B cell (primary cell): ENCODE results near the gene PADI4. TPM values are rescaled to one million over a fixed set of nuclear protein-coding genes. Genes with fewer than 3 reads are reported as not detected.

Experiments
- ATAC-seq: fragments of 200-7000 bp; cut with Tn5 transposase; one replicate; pipeline ENCODE4 v1.10.0; 2021; ENCODE audit warnings: low read depth, mild to moderate bottlenecking, moderate number of reproducible peaks, moderate library complexity
- CTCF ChIA-PET: fragments of 350-600 bp; sonication (Branson Sonifier 250); formaldehyde crosslinking; loops from one replicate; lab custom pipeline; 2021; ENCODE audit warnings: antibody characterized with exemption, inconsistent platforms; lab: Charles Lee
- POLR2A ChIA-PET: fragments of 350-600 bp; sonication (Branson Sonifier 250); formaldehyde crosslinking; loops from one replicate; lab custom pipeline; 2021; ENCODE audit warnings: antibody characterized with exemption; lab: Charles Lee
- DNase-seq: peaks from one replicate; pipeline ENCODE4 v3.0.0; 2013
- H2AFZ ChIP-seq: 2 replicates; pipeline ENCODE4 v1.6.1; 2012; ENCODE audit warnings: mild to moderate bottlenecking, low read depth, low read length; ENCODE audit not compliant: insufficient read depth, poor library complexity, severe bottlenecking
- H3K27ac ChIP-seq, 2 donors: 1 replicate in 1 of 2; 2 replicates in 1 of 2; pipeline ENCODE4 v1.5.1; 2012 to 2013; ENCODE audit warnings: low read length in 2 of 2, mild to moderate bottlenecking in 2 of 2, moderate library complexity in 1 of 2
- H3K27me3 ChIP-seq, 4 experiments: fragments of 200-600 bp in 1 of 4; sonication (generic) in 1 of 4; replicated peaks in 1 of 4; 1 replicate in 2 of 4; 2 replicates in 2 of 4; pipeline versions ENCODE4 v1.6.1 to v1.7.0; 2013 to 2016; ENCODE audit warnings: low read length in 3 of 4, mild to moderate bottlenecking in 2 of 4, mixed read lengths in 1 of 4, moderate library complexity in 1 of 4; ENCODE audit not compliant: insufficient read depth in 4 of 4, control insufficient read depth in 3 of 4; ENCODE audit errors: control extremely low read depth in 1 of 4
- H3K36me3 ChIP-seq, 2 experiments: replicated peaks in 1 of 2; 1 replicate in 1 of 2; 2 replicates in 1 of 2; pipeline versions ENCODE4 v1.6.1 to v1.7.1; 2013; ENCODE audit warnings: low read length in 1 of 2; ENCODE audit not compliant: insufficient read depth in 2 of 2, control insufficient read depth in 1 of 2; ENCODE audit errors: control extremely low read depth in 1 of 2, extremely low read depth in 1 of 2
- H3K4me1 ChIP-seq, 2 donors: fragments of 200-600 bp in 1 of 2; sonication (generic) in 1 of 2; 1 replicate in 1 of 2; 2 replicates in 1 of 2; pipeline versions ENCODE4 v1.5.1 to v1.6.1; 2013 to 2017; ENCODE audit warnings: low read length in 2 of 2; ENCODE audit not compliant: control insufficient read depth in 2 of 2, insufficient read depth in 2 of 2
- H3K4me2 ChIP-seq: replicated peaks from 2 replicates; pipeline ENCODE3; 2012; ENCODE audit warnings: mild to moderate bottlenecking, low read depth, low read length; ENCODE audit not compliant: poor library complexity, severe bottlenecking
- H3K4me3 ChIP-seq, 5 experiments: fragments of 200-600 bp in 1 of 5; sonication (generic) in 1 of 5; 1 replicate in 3 of 5; 2 replicates in 2 of 5; pipeline versions ENCODE4 v1.5.1 to v1.7.0; 2011 to 2016; ENCODE audit warnings: low read length in 4 of 5, mild to moderate bottlenecking in 4 of 5, low read depth in 2 of 5, control low read depth in 1 of 5, moderate library complexity in 1 of 5; ENCODE audit not compliant: insufficient read depth in 1 of 5; ENCODE audit errors: control extremely low read depth in 1 of 5, extremely low read depth in 1 of 5
- H3K79me2 ChIP-seq: fragments of 200-600 bp; sonication (generic); one replicate; pipeline ENCODE4 v1.6.0; 2016; ENCODE audit warnings: low read length; ENCODE audit not compliant: control insufficient read depth, insufficient read depth
- H3K9ac ChIP-seq: fragments of 200-600 bp; sonication (generic); 2 replicates; pipeline ENCODE4 v1.6.1; 2017; ENCODE audit warnings: mild to moderate bottlenecking, low read length, moderate library complexity
- H3K9me3 ChIP-seq, 3 donors: one replicate each; pipeline versions ENCODE4 v1.6.1 to v1.7.1; 2013; ENCODE audit warnings: low read length in 2 of 3; ENCODE audit not compliant: control insufficient read depth in 2 of 3, insufficient read depth in 1 of 3; ENCODE audit errors: control extremely low read depth in 1 of 3
- H4K20me1 ChIP-seq: 2 replicates; pipeline ENCODE4 v1.6.0; 2012; ENCODE audit warnings: mild to moderate bottlenecking, low read length; ENCODE audit not compliant: insufficient read depth, control insufficient read depth, poor library complexity, severe bottlenecking
- H3K27ac Mint-ChIP-seq: one replicate; pipeline ENCODE4 v1.8.0; 2021; ENCODE audit warnings: mixed read lengths
- H3K27me3 Mint-ChIP-seq: one replicate; pipeline ENCODE4 v1.8.0; 2021; ENCODE audit warnings: mixed read lengths
- H3K4me1 Mint-ChIP-seq: one replicate; pipeline ENCODE4 v1.8.0; 2021; ENCODE audit warnings: mixed read lengths
- H3K4me3 Mint-ChIP-seq: one replicate; pipeline ENCODE4 v1.8.0; 2021; ENCODE audit warnings: mixed read lengths
- H3K9me3 Mint-ChIP-seq: one replicate; pipeline ENCODE4 v1.8.0; 2022; ENCODE audit warnings: mixed read lengths; ENCODE audit not compliant: insufficient read depth
- CTCF ChIP-seq: fragments of 200-600 bp; IDR thresholded peaks from one replicate; pipeline ENCODE4 v1.8.0; 2022; ENCODE audit warnings: antibody characterized with exemption, mild to moderate bottlenecking
- EZH2 ChIP-seq: IDR thresholded peaks from 2 replicates; pipeline ENCODE4 v1.6.1; 2012; ENCODE audit warnings: borderline replicate concordance, low read depth, mild to moderate bottlenecking, moderate library complexity, low read length; ENCODE audit not compliant: insufficient read depth, poor library complexity, severe bottlenecking
- WGBS: methylation state at CpG from one replicate; pipeline ENCODE4 v1.1.5; 2013; ENCODE audit warnings: missing lambda C conversion rate; ENCODE audit not compliant: insufficient coverage; 5-methylcytosine and 5-hydroxymethylcytosine counted together
- intact Hi-C: fragments of 100-400 bp; cut with micrococcal nuclease; formaldehyde crosslinking; loops from one replicate; pipeline ENCODE4 v1.10.0; 2022
- polyA plus RNA-seq: library from polyadenylated mRNA; depleted of rRNA; stranded (reverse); fragments of >200 nt; gene quantifications from 2 replicates; pipeline ENCODE4 v1.2.3, GENCODE V29; 2012
- total RNA-seq, 2 donors: library from RNA; stranded (reverse); fragments of 120-200 nt in 1 of 2; gene quantifications; 1 replicate in 1 of 2; 2 replicates in 1 of 2; pipeline versions ENCODE4 v1.2.3 to v1.2.4, GENCODE V29; 2013 to 2022

PADI4 gene
- total and polyA plus RNA-seq, 2 donors (not counting 1 experiment from before 2014, with no cell fraction given): 0.44 to 0.85 TPM

- H3K4me3 ChIP-seq: no peak overlapping the region
- ATAC-seq (no peak), DNase-seq (no peak)
- Mint-ChIP-seq H3K4me3 (no peak overlapping the region), H3K27ac (no peak overlapping the region), H3K9me3 (no peaks in the 10 kb centered on the region), H3K27me3 (no peaks in the 10 kb centered on the region), H3K4me1 (no peaks in the 10 kb centered on the region)
- no peak overlapping the region for H3K27ac ChIP-seq
- H3K9me3 ChIP-seq: no peaks in the 10 kb centered on the region
- no CpG with 5 or more reads among the region's 6 CpGs for WGBS
- no peaks in the 10 kb centered on the region for H3K27me3 ChIP-seq
- peaks cover 0 to 30% of the 10 kb centered on the region in 2 experiments for H3K36me3 ChIP-seq
- no peaks in the 10 kb centered on the region for H3K79me2 ChIP-seq
- intact Hi-C loops: no loop called here
- TF ChIP-seq CTCF (no peak), EZH2 (no peak)
- ChIA-PET CTCF (interaction anchor here (1.1 to 1.2 kb wide), 2 partner anchors 13 to 279 kb away, joined by 3 to 5 read pairs; no protein-coding TSS in a partner anchor), POLR2A (no interaction called here)
- no peak overlapping the region for H2AFZ ChIP-seq
- no peaks in the 10 kb centered on the region for H3K4me1 ChIP-seq
- H4K20me1 ChIP-seq: peaks cover 3% of the 10 kb centered on the region
- no peak overlapping the region for H3K4me2 ChIP-seq
- no peak overlapping the region for H3K9ac ChIP-seq
Measured at GRCh38 chr1:17404820-17405219, 96.8 kb downstream of the PADI4 start.

- Histone ChIP-seq H3K36me3 (peaks cover 0 to 43% of the 10 kb centered on the region in 2 experiments), H3K27ac (no peak overlapping the region), H3K27me3 (no peaks in the 10 kb centered on the region), H3K79me2 (no peaks in the 10 kb centered on the region), H3K4me2 (no peak overlapping the region), H4K20me1 (peaks cover 15% of the 10 kb centered on the region), H3K4me3 (no peak overlapping the region), H3K9me3 (no peaks in the 10 kb centered on the region), H3K4me1 (no peaks in the 10 kb centered on the region), H3K9ac (no peak overlapping the region), H2AFZ (no peak overlapping the region)
- peak; percentile 73 for TF ChIP-seq CTCF
- TF ChIP-seq EZH2: no peak
- ChIA-PET POLR2A (no interaction called here), CTCF (interaction anchor here (0.9 to 1.6 kb wide), 6 partner anchors 11 to 345 kb away, joined by 3 to 5 read pairs (median 4); no protein-coding TSS in a partner anchor)
- no peak overlapping the region for H3K27ac Mint-ChIP-seq
- H3K4me3 Mint-ChIP-seq: no peak overlapping the region
- intact Hi-C loops: loop anchor here (2.0 kb wide), 1 partner anchor 281 kb away; no protein-coding TSS in a partner anchor
- no peaks in the 10 kb centered on the region for H3K4me1 Mint-ChIP-seq
- H3K27me3 Mint-ChIP-seq: no peaks in the 10 kb centered on the region
- ATAC-seq (peak; percentile 88), DNase-seq (peak; percentile 57)
- H3K9me3 Mint-ChIP-seq: no peaks in the 10 kb centered on the region
- WGBS: 59% methylated on average over 11 of the region's 15 CpGs
Measured at GRCh38 chr1:17405898-17406759, 98.1 kb downstream of the PADI4 start.
